TTC549 (cell line): Measurements from ENCODE around the gene CHMP1B.
"Not testable (repeated sequence)": the region's sequence is repeated elsewhere in the genome, so short reads cannot be mapped to it uniquely, and the experiment has no call there.

Source experiments
- FAIRE-seq: peaks from 2 replicates; lab custom pipeline; 2012; peaks lifted over from hg19 to GRCh38; lab: Jason Lieb, UNC

The CHMP1B gene

DNA sequence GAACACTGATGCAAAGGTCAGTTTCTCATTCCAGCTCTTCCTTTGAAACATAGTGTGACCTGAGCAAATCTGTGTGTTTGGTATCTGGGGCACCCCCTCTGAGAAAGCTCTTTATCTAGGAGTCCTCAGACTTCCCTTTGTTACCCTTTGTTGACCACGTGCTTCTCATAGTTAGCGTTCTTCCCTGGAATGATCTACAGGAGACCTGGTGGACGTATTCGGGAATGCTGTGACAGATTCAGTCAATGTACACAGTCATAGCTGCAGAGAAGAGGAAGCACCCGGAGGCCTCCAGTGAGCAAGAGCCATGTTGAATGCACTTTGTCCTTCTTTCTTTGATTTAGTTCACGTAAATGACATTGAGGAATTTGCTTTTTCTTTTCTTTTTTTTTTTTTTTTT lies 10.7 kb upstream of the CHMP1B start:
- FAIRE-seq, result no peak

- no peak for FAIRE-seq
These were observed 8.7 kb upstream of the CHMP1B start for GRCh38 chr18:11842562-11842961.

GRCh38 chr18:11844436-11844835 lies 6.8 kb upstream of the CHMP1B start:
- FAIRE-seq, result no peak

DNA sequence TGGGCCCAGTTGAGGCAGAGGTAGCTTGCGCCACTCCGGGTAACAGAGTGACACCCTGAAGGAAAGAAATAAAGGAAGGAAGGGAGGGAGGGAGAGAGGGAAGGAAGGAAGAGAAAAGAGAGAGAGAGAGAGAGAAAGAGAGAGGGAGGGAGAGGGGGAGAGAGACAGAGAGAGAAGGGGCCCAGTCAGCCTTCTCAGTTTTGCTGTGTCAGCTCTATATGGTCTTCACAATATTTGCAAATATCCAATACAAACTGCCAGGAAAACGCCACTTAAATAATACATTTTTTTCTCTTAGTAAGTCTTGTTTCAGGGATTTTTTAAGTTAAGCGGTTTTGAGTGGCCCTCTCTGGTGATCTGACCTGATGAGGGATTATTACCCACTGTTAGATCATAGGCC lies 5.6 kb upstream of the CHMP1B start:
- FAIRE-seq, result no peak

DNA sequence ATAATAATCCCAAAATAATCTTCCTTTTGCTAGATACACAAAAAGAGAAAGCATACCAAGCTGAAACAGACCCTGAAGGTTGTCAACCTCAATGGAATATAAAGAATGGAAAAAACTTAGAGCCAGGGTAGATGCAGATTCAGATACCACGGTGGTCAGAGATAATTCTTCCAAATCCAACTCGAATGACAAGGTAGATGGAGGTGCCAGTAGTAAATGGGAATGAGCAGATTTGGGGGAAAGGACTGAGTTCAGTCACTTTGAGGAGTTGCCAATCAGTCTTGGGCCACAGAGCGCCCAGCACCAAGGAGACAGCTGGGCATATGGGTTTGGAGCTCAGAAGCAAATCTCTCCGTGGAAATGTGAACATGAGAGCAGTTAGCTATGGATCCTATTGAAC lies 3.4 kb upstream of the CHMP1B start:
- no peak for FAIRE-seq

GRCh38 chr18:11849279-11849678 lies 1.9 kb upstream of the CHMP1B start:
- no peak for FAIRE-seq

GRCh38 chr18:11849841-11850634 lies 1.2 kb upstream of the CHMP1B start:
- no peak for FAIRE-seq

DNA sequence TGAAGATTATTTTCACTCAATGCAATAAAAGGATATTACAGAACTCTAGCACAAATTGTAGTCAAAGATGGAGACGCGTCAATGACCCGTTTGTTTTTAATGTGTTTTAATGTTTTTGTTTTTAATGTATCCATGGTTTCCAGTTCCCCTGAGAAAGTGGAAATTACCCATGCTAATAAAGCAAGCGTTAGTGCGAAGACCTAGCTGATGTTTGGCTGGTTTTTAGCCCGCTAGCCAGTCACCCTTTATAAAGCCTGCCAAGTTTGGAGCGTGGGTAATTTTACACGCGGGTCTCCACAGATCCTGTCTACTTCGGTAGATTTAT lies 430 bp upstream of the CHMP1B start:
- FAIRE-seq, result no peak

- FAIRE-seq, result no peak
These were observed 659 bp downstream of the CHMP1B start for GRCh38 chr18:11851806-11852337.

- not testable (repeated sequence) for FAIRE-seq
These were observed 3.3 kb downstream of the CHMP1B start for GRCh38 chr18:11854554-11854953.

DNA sequence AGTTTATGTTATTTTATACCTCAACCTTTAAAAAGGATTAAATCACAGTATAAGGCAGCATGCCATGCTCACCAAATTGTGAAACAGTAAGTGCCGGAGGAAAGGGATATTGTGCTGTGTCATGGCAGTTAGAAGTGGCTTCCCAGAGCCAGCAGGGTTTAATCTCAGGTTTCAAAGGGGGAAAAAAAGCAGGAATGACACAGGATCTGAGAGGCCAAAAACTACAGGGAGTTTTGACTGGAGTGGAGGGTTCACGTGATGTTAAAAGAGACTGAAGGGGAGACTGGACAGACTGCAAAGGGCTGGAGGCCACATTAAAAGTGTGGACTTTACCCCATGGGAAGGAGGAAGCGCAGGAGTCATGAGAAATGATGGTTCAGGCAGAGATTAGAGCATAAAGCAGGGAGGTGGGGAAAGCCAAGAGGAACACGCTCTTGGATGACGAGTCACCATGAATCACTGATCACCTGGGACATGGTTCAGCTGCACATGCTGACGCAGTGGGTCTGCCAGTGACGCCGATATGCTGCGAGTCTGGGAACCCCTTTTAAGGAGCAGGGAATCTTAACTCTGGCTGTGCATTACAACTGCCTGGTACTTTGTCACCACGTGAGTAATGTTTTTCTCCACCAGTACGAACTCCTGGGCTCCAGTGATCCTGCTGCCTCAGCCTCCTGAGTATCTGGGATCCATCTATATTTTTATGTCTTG lies 6.1 kb downstream of the CHMP1B start:
- FAIRE-seq, result no peak

GRCh38 chr18:11859282-11859830 lies 8.1 kb downstream of the CHMP1B start:
- no peak for FAIRE-seq

DNA sequence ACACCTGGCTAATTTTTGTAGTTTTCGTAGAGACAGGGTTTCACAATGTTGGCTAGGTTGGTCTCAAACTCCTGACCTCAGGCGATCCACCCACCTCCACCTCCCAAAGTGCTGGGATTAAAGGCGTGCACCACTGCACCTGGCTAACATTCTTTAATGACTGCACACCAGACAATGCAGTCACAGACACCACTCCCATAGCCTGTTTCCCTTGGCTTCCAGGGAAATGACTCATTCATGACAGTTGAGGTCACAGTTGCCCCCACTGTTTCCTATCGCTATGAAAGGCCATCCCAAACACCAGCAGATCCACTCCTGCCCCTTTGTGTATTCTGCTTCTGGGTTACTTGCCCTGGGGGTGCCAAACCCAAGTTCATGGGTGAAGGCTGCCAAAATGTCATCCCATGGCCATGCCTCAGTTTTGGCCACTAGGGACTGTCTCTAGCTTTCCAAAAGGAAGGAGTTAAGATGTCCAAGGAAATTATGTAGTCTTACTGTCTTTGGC lies 8.7 kb downstream of the CHMP1B start:
- no peak for FAIRE-seq

- no peak for FAIRE-seq
These were observed 9.6 kb downstream of the CHMP1B start for GRCh38 chr18:11860594-11861450.

DNA sequence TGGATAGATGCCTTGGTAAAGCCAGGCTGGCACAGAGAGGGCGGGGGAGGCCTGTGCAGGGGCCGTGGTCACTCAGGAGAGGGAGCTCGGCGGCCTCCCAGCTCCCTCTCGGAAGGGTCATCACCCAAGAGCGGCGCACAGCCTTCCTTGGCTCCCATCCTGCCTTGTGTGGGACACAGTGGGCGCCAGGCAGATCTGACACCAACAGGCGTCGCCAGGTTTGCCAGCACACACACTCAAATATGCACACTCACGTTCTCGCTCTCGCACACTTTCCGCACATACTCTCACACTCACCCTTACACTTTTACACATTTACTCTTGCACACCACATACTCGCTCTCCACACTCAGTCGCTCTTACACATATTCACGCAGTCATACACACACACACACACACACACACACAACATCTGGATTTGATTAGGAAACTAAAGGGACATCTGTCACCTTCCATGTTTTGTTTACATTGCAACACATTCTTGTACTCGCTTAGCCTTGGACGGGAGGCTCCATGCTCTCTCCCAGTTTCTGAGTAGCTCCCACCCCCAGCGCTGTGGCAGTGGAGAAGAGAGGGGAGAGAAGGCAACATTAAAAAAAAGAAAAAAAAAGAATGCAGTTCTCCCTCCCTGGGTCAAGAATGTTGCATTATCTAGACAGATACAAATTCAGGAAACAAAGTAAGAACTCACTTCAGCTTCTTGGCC lies 10.5 kb downstream of the CHMP1B start:
- no peak for FAIRE-seq

DNA sequence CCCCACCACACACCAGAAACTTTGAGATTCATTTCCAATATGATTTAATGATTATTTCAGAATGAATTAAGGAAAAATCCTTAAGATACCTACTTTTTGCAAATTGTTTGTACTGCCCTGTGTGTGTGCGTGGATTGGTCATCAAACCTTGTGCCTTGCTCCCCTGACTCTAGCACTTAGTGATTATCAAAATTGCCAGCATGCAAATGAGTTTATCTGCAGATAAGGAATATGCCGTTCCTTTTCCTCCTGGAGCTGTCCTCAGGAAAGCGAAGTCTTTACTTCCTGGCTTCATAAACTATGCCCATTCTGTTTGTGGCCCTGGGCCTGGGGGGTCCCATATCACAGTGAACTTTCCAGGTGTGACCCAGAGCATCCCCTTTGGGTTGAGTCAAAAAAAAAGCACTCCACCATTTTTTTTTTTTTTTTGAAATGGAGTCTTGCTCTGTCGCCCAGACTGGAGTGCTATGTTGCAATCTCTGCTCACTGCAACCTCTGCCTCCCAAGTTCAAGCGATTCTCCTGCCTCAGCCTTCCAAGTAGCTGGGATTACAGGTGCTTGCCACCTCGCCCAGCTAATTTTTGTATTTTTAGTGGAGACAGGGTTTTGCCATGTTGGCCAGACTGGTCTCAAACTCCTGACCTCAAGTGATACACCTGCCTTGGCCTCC lies 11.4 kb downstream of the CHMP1B start:
- FAIRE-seq, result no peak

- no peak for FAIRE-seq
These were observed 13.3 kb downstream of the CHMP1B start for GRCh38 chr18:11864471-11864870.

DNA sequence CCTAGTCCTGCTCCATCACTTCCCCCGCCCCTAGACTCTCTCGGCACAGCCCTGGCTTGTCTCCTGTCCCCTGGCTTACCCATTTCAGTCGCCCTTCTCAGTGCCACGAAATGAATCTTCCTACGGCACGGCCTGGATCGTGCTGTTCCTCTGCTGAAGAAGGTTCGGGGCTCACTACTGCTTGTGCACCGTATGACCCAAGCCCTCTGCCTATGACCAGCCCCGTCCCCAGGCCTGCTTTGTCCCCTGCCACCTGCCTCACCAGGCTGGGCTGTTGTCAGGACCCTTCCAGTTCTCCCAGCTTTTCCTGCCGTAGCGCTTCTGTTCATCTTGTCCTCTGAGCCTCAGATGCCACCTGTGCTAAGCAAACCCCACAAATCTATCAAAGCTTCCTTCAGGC lies 13.9 kb downstream of the CHMP1B start:
- no peak for FAIRE-seq

DNA sequence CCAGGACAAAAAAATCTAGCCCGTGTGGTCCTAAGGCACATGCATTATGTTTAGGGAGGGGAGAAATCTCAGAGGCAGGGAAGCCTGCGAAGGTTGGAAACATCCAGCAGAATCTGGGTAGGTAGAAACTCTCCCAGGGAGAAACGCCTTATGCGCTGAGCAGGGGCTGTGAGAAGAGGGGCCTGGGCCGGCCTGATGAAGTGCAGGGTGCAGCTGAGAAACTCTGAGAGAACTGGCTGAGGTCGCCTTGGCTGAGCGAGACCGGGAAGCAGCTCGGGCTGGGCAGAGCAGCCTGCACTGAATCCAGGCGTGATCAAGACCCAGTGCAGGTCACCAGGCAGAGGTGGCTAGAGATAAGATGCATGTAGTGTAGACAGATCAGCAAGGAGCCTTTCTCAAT lies 15.1 kb downstream of the CHMP1B start:
- no peak for FAIRE-seq

GRCh38 chr18:11866764-11867163 lies 15.6 kb downstream of the CHMP1B start:
- no peak for FAIRE-seq

GRCh38 chr18:11868230-11868629 lies 17.0 kb downstream of the CHMP1B start:
- FAIRE-seq, result no peak
